Gastroesophageal sphincter (tissue), 4 donors: ENCODE data around the gene IRF8. TPM values are rescaled to one million over a fixed set of nuclear protein-coding genes. Genes with fewer than 3 reads are reported as not detected.

ENCODE experiments used
- ATAC-seq: fragments of 150-250 bp; one replicate; pipeline ENCODE4 v1.9.1; 2016; ENCODE audit warnings: mild to moderate bottlenecking, moderate library complexity
- H3K27ac ChIP-seq, 4 donors: fragments of 200-600 bp; sonication (generic) in 3 of 4; 1 replicate in 3 of 4; 2 replicates in 1 of 4; pipeline ENCODE4 v1.5.1; 2016 to 2019
- H3K27me3 ChIP-seq: fragments of 200-600 bp; sonication (generic); one replicate; pipeline ENCODE4 v1.5.1; 2019
- H3K36me3 ChIP-seq, 2 donors: fragments of 200-600 bp; sonication (generic); one replicate each; pipeline ENCODE4 v1.5.1; 2019; ENCODE audit warnings: control low read depth in 1 of 2
- H3K4me1 ChIP-seq, 3 donors: fragments of 200-600 bp; sonication (generic); 1 replicate in 2 of 3; 2 replicates in 1 of 3; pipeline ENCODE4 v1.5.1; 2016 to 2019; ENCODE audit warnings: control low read depth in 2 of 3
- H3K4me3 ChIP-seq, 2 donors: fragments of 200-600 bp; sonication (generic); one replicate each; pipeline ENCODE4 v1.5.1; 2019; ENCODE audit warnings: mild to moderate bottlenecking in 1 of 2, moderate library complexity in 1 of 2
- H3K9me3 ChIP-seq, 3 donors: fragments of 200-600 bp; sonication (generic); one replicate each; pipeline ENCODE4 v1.5.1; 2017 to 2019; ENCODE audit warnings: control low read depth in 2 of 3
- EP300 ChIP-seq: sonication (generic); formaldehyde crosslinking; IDR thresholded peaks from one replicate; pipeline ENCODE4 v1.6.1; 2017; ENCODE audit warnings: antibody characterized with exemption, mild to moderate bottlenecking
- POLR2A ChIP-seq, 2 donors: fragments of 450-650 bp; IDR thresholded peaks; one replicate each; pipeline ENCODE4 v1.6.1; 2017; ENCODE audit warnings: antibody characterized with exemption in 2 of 2, mild to moderate bottlenecking in 2 of 2, moderate library complexity in 1 of 2
- POLR2AphosphoS5 ChIP-seq: sonication (generic); formaldehyde crosslinking; IDR thresholded peaks from one replicate; pipeline ENCODE4 v1.6.1; 2017; ENCODE audit warnings: antibody characterized with exemption
- WGBS, 2 donors: methylation state at CpG; one replicate each; pipeline ENCODE4 v1.1.5; 2018; ENCODE audit warnings: low coverage in 1 of 2; 5-methylcytosine and 5-hydroxymethylcytosine counted together
- total RNA-seq, 4 donors: library from RNA; depleted of rRNA; stranded (reverse); fragments of >200 nt; gene quantifications; one replicate each; pipeline ENCODE4 v1.1.0, GENCODE V29; 2016
- TF ChIP-seq, protein P1 (sequence below), 4 experiments: fragments of 200-600 bp in 2 of 4; fragments of 450-650 bp in 2 of 4; sonication (generic) in 1 of 4; IDR thresholded peaks; one replicate each; pipeline ENCODE4 v1.5.1; 2017 to 2019; ENCODE audit warnings: antibody characterized with exemption in 4 of 4, mild to moderate bottlenecking in 2 of 4, moderate library complexity in 2 of 4

IRF8 gene
- total RNA-seq, 4 donors from 2014 or later = 2.4 to 13.8 (median 9.0) TPM

DNA sequence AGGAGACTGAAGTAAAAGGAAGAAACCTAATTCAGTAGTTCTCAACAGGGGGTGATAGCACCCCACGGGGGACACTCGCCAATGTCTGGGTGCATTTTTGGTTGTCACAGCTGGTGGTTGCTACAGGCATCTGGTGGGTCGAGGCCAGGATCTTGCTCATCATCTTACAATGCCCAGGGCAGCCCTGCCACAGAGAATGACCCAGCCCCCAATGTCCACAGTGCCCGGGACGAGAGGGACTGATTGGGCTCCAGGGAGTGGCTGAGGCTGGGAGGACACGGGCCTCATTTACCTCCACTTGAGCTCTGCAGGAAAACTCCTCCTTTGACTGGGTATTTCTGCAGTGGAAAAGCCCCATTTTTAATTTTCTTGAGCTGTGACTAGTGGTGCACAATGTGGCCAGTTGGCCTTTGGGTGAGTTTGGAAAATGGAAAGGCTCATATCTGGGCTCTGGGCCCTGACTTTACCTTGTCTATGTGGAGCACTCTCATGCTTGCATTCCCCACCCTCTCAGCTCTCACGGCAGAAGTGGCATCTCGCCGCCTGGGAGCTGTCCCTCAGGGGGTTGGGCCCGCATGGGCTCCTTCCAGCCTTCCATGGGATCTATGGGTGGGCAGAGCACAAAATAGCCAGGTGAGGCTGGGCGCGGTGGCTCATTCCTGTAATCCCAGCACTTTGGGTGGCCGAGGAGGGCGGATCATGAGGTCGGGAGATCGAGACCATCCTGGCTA lies 37.7 kb upstream of the IRF8 start:
- TF ChIP-seq EP300 (no peak), POLR2A (IDR thresholded peaks at IDR 0.05) (no peak), POLR2AphosphoS5 (no peak)
- TF ChIP-seq, protein P1, sequence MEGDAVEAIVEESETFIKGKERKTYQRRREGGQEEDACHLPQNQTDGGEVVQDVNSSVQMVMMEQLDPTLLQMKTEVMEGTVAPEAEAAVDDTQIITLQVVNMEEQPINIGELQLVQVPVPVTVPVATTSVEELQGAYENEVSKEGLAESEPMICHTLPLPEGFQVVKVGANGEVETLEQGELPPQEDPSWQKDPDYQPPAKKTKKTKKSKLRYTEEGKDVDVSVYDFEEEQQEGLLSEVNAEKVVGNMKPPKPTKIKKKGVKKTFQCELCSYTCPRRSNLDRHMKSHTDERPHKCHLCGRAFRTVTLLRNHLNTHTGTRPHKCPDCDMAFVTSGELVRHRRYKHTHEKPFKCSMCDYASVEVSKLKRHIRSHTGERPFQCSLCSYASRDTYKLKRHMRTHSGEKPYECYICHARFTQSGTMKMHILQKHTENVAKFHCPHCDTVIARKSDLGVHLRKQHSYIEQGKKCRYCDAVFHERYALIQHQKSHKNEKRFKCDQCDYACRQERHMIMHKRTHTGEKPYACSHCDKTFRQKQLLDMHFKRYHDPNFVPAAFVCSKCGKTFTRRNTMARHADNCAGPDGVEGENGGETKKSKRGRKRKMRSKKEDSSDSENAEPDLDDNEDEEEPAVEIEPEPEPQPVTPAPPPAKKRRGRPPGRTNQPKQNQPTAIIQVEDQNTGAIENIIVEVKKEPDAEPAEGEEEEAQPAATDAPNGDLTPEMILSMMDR (IDR thresholded peaks at IDR 0.05) = no peak
- no peak overlapping the region for H3K27ac ChIP-seq
- H3K27me3 ChIP-seq = peaks cover 10% of the 10 kb centered on the region
- no peak overlapping the region for H3K4me3 ChIP-seq
- WGBS, 2 donors = 56 to 80% methylated on average over 3 to 5 of the region's 16 CpGs
- no peak for ATAC-seq
- no peaks in the 10 kb centered on the region for H3K36me3 ChIP-seq
- no peaks in the 10 kb centered on the region for H3K9me3 ChIP-seq
- H3K4me1 ChIP-seq = no peaks in the 10 kb centered on the region

DNA sequence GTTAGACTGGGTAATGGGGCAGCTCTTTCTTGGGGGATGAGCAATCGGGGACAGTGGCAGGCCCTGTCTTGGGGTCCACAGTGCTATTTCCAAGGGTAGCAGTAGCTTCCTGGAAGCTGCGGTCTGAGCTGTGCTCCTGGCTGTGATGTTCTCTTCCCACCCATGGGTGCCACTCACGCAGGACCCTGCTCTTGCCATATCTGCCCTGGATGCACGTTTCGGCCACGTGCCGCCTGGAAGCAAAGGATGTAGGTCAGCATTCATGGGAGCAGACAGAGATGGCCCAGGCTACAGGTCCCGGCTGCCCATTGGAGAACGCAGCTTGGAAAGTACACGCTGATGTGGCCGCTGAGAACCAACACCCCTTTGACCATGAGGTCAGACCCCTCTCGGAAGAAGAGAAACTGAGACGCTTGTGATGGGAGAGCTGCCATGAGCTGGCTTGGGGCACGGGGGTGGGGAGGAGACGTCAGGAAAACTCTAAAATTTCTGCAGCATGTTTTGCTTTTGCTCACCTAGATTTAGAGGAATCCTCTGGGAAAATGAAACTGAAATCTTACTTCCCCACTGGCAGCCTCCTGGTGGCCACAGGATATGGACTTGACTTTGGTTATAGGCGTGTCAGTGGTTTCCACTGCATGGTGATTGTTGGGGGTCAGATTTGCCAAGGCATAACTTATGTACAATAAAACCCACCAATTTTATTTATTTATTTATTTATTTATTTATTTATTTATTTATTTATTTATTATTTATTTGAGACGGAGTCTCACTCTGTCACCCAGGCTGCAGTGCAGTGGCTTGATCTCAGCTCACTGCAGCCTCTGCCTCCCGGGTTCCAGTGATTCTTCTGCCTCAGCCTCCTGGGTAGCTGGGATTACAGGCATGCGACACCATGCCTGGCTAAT lies 36.2 kb upstream of the IRF8 start:
- 86 to 97% methylated on average over 9 to 13 of the region's 19 CpGs for WGBS, 2 donors

DNA sequence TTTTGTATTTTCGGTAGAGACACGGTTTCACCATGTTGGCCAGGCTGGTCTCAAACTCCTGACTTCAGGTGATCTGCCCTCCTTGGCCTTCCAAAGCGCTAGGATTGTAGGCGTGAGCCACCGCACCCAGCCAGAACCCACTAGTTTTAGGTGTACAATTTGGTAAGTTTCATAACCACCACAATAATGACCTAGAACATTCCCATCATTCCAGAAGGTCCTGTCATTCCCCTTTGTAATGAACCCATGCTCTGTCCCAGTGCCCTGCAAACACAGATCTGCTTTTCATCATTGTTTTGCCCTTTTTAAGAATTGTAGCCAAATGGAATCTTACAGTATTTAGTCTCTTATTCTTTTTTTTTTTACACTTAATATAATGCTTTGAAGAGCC lies 35.6 kb upstream of the IRF8 start:
- no peak for ATAC-seq
- Histone ChIP-seq H3K27ac (no peak overlapping the region), H3K4me1 (no peaks in the 10 kb centered on the region), H3K9me3 (no peaks in the 10 kb centered on the region), H3K4me3 (no peak overlapping the region), H3K36me3 (no peaks in the 10 kb centered on the region), H3K27me3 (peaks cover 10% of the 10 kb centered on the region)
- TF ChIP-seq POLR2AphosphoS5 (no peak), POLR2A (IDR thresholded peaks at IDR 0.05) (no peak), EP300 (no peak)
- 91 to 100% methylated on average over 2 to 5 of the region's 5 CpGs for WGBS, 2 donors

More for the DNA sequence above, 36.2 kb upstream of the IRF8 start:
- no peak overlapping the region for H3K4me3 ChIP-seq
- H3K9me3 ChIP-seq = no peaks in the 10 kb centered on the region
- no peak for ATAC-seq
- peaks cover 10% of the 10 kb centered on the region for H3K27me3 ChIP-seq
- no peak overlapping the region for H3K27ac ChIP-seq
- H3K36me3 ChIP-seq = no peaks in the 10 kb centered on the region
- no peak for TF ChIP-seq POLR2A (IDR thresholded peaks at IDR 0.05)
- no peak for TF ChIP-seq EP300
- TF ChIP-seq, protein P1 (IDR thresholded peaks at IDR 0.05) = no peak
- no peak for TF ChIP-seq POLR2AphosphoS5
- no peaks in the 10 kb centered on the region for H3K4me1 ChIP-seq

DNA sequence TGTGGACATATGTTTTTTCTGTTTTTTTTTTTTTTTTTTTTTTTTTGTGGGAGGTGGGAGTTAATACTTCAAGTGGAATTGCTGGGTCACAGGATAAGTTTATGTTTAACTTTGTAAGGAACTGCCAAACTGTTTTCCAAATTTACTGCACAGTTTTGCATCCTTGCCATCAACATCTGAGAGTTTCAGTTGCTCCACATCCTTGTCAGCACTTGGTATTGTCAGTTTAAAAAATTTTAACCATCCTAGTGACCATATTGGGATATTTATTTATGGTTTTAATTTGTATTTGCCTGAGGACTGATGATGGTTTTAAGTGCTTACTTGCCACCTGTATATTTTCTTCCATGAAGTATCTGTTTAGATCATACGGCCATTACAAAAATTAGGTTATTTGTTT lies 34.0 kb upstream of the IRF8 start:
- Histone ChIP-seq H3K27ac (no peak overlapping the region), H3K27me3 (no peaks in the 10 kb centered on the region), H3K9me3 (no peaks in the 10 kb centered on the region), H3K36me3 (no peaks in the 10 kb centered on the region), H3K4me3 (no peak overlapping the region), H3K4me1 (peaks cover 0 to 3% (median 0%) of the 10 kb centered on the region in 3 donors)
- ATAC-seq = no peak
- TF ChIP-seq EP300 (no peak), POLR2AphosphoS5 (no peak), POLR2A (IDR thresholded peaks at IDR 0.05) (no peak)
- TF ChIP-seq, protein P1 (IDR thresholded peaks at IDR 0.05) = no peak
- WGBS, 2 donors = 93 to 100% methylated on average over 1 of the region's 1 CpG

DNA sequence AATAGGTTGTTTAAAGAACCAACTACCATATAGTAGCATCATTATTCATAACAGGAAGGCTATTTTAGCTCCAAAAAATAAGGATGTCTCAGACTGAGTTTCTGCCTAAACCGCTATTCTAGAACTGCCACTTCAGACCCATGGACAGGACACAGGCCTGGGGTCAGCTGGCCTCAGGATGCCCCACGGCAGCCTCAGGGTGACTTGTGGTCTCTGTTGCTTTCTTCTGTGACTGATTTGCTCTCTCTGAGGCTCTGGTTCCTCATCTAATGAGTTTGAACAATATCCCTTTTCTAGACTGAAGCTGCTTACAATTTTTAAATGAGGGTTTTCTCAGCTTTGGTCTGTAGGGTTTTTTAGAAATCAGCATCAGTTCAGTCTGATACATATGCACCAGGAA lies 31.8 kb upstream of the IRF8 start:
- 71 to 80% methylated on average over 1 to 2 of the region's 2 CpGs for WGBS, 2 donors
- no peaks in the 10 kb centered on the region for H3K27me3 ChIP-seq
- no peak overlapping the region for H3K4me3 ChIP-seq
- ATAC-seq = no peak
- H3K4me1 ChIP-seq = peaks cover 0 to 6% (median 0%) of the 10 kb centered on the region in 3 donors
- no peaks in the 10 kb centered on the region for H3K9me3 ChIP-seq
- H3K27ac ChIP-seq = no peak overlapping the region
- no peak for TF ChIP-seq POLR2AphosphoS5
- TF ChIP-seq, protein P1 (IDR thresholded peaks at IDR 0.05) = no peak
- no peak for TF ChIP-seq POLR2A (IDR thresholded peaks at IDR 0.05)
- TF ChIP-seq EP300 = no peak
- H3K36me3 ChIP-seq = no peaks in the 10 kb centered on the region
